Activated naive CD8-positive, alpha-beta T cell treated with anti-CD3 and anti-CD28 coated beads for 36 hours (primary cell): ENCODE measurements around the gene CCDC138. TPM values are rescaled to one million over a fixed set of nuclear protein-coding genes. Genes with fewer than 3 reads are reported as not detected.

Source experiments
- DNase-seq: peaks from one replicate; pipeline ENCODE4 v3.0.0; 2021
- H3K27ac Mint-ChIP-seq: one replicate; pipeline ENCODE4 v1.8.0; 2022; ENCODE audit warnings: mild to moderate bottlenecking, moderate library complexity, mixed read lengths
- H3K27me3 Mint-ChIP-seq: one replicate; pipeline ENCODE4 v1.8.0; 2022; ENCODE audit warnings: mild to moderate bottlenecking, mixed read lengths
- H3K36me3 Mint-ChIP-seq: one replicate; pipeline ENCODE4 v1.8.0; 2021; ENCODE audit warnings: mild to moderate bottlenecking, mixed read lengths
- H3K4me1 Mint-ChIP-seq: one replicate; pipeline ENCODE4 v1.8.0; 2021; ENCODE audit warnings: mixed read lengths
- H3K4me3 Mint-ChIP-seq: one replicate; pipeline ENCODE4 v1.8.0; 2022; ENCODE audit warnings: mild to moderate bottlenecking, moderate library complexity, mixed read lengths
- H3K9me3 Mint-ChIP-seq: one replicate; pipeline ENCODE4 v1.8.0; 2022; ENCODE audit warnings: mixed read lengths
- total RNA-seq, 2 experiments: library from RNA; stranded (reverse); gene quantifications; one replicate each; pipeline ENCODE4 v1.2.3, GENCODE V29; 2021

The CCDC138 gene
- total RNA-seq, 2 experiments from 2014 or later: 15.0 to 17.0 TPM

DNA sequence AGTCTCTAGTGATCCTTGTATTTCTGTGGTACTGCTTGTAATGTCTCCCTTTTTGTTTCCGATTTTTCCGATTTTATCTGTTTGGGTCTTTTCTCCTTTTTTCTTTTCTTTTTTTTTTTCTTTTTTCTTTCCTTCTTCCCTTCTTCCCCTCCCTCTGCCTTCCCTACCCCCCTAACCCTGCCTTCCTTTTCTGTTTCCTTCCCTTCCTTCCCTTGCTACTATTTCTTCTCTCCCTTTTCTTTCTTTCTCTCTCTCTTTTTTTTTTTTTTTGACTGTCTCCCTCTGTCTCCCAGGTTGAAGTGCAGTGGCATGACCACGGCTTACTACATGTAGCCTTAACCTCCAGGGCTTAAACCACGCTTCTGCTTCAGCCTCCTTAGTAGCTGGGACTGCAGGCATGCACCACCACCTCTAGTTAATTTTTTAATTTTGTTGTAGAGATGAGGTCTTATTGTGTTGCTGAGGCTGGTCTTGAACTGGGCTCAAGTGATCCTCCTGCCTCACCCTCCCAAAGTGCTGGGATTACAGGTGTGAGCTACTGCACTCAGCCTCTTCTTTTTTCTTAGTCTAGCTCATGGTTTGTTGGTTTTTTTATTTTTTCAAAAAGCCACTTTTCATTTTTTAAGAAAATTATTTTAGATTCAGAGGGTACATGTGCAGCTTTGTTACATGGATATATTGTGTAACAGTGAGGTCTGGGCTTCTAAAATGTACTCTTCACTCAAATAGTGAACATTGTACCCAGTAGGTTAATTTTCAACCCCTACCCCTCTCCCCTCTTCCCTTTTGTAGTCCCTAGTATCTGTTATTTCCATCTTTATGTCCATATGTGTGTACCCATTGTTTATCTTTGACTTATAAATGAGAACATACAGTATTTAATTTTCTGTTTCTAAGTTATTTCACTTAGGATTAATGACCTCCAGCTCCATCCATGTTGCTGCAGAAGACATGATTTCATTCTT lies 24.7 kb downstream of the CCDC138 start:
- Mint-ChIP-seq H3K36me3 (peaks cover 60% of the 10 kb centered on the region), H3K27me3 (no peaks in the 10 kb centered on the region), H3K9me3 (peaks cover 15% of the 10 kb centered on the region), H3K4me3 (no peak overlapping the region), H3K27ac (no peak overlapping the region), H3K4me1 (no peaks in the 10 kb centered on the region)
- DNase-seq: no peak

DNA sequence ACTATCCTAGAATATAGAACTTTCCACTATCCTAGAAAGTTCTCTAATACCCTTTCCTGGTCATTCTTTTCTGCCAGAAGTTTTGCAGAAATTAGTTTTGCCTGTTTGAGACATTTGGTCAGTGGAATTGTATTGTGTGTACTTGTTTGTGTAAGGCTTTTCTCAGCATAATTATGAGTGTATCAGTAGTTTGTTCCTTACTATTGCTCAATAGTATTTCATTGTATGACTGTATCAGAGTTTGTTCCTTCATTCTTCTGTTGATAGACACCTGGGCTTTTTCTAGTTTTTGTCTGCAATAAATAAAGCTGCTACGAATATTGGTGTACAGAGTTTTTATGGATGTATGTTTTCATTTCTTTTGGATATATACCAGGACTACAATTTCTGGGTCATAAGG lies 27.2 kb downstream of the CCDC138 start:
- H3K4me3 Mint-ChIP-seq: no peak overlapping the region
- H3K4me1 Mint-ChIP-seq: no peaks in the 10 kb centered on the region
- no peaks in the 10 kb centered on the region for H3K27me3 Mint-ChIP-seq
- peaks cover 60% of the 10 kb centered on the region for H3K36me3 Mint-ChIP-seq
- no peak overlapping the region for H3K27ac Mint-ChIP-seq
- DNase-seq: no peak
- peaks cover 10% of the 10 kb centered on the region for H3K9me3 Mint-ChIP-seq

DNA sequence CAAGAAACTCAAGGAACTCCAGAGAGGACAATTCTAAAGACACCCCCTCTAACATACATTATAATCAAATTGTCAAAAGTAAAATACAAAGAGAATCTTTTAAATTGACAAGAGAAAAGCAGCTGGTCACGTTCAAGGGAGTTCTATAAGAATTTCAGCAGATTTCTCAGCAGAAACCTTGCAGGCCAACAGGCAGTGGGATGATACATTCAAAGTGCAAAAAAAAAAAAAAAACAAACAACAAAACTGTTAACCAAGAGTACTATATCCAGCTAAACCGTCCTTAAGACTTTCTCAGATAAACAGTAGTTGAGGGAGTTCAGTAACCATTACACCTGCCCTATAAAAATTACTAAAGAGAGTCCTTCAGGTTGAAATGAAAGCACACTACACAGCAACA lies 33.9 kb downstream of the CCDC138 start:
- no peak for DNase-seq
- Mint-ChIP-seq H3K36me3 (peaks cover 51% of the 10 kb centered on the region), H3K9me3 (peaks cover 10% of the 10 kb centered on the region), H3K27ac (no peak overlapping the region), H3K4me1 (no peaks in the 10 kb centered on the region), H3K27me3 (no peaks in the 10 kb centered on the region), H3K4me3 (no peak overlapping the region)

DNA sequence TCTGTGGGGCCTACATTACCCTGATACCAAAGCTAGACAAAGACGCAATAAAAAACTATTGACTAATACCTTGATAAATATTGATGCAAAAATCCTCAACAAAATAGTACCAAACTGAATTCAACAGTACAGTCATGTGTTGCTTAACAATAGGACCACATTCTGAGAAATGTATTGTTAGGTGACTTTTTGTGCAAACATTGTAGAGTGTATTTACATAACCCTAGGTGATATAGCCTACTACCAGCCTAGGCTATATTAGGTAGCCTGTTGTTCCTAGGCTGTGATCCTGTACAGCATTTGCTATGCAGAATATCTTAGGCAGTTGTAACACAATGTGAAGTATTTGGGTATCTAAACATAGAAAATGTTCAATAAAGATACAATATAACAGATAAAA lies 36.7 kb downstream of the CCDC138 start:
- no peaks in the 10 kb centered on the region for H3K4me1 Mint-ChIP-seq
- H3K36me3 Mint-ChIP-seq: peaks cover 30% of the 10 kb centered on the region
- H3K27me3 Mint-ChIP-seq: no peaks in the 10 kb centered on the region
- H3K9me3 Mint-ChIP-seq: peaks cover 10% of the 10 kb centered on the region
- no peak overlapping the region for H3K27ac Mint-ChIP-seq
- no peak overlapping the region for H3K4me3 Mint-ChIP-seq
- no peak for DNase-seq

DNA sequence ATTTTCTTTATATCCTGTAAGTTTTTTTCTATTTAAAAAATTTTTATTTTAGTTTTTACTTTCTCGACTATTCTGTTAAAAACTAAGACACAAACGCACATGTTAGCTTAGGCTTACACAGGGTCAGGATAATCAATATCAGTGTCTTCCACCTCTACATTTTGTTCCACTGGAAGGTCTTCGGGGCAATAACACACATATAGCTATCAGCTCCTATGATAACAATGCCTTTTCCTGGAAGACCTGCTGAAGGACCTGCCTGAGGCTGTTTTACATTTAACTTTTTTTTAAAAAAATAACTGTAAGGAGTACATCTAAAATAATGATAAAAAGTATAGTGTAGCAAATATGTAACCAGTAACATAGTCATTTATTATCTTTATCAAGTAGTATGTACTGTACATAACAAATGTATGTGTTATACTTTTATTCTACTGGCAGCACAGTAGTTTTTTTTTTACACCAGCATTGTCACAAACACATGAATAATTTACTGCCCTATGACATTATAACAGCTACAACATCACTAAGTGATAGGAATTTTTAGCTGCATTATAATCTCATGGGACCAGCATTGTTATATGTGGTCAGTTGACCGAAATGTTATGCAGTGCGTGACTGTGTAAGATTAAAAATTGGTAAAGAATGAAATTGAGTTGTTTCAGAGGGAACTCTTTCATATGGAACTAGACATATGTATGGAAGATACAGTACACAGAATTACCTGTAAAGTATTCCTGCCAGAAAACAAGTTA lies 37.9 kb downstream of the CCDC138 start:
- Mint-ChIP-seq H3K4me1 (no peaks in the 10 kb centered on the region), H3K9me3 (peaks cover 7% of the 10 kb centered on the region), H3K36me3 (peaks cover 22% of the 10 kb centered on the region), H3K4me3 (no peak overlapping the region), H3K27me3 (no peaks in the 10 kb centered on the region), H3K27ac (no peak overlapping the region)
- no peak for DNase-seq

DNA sequence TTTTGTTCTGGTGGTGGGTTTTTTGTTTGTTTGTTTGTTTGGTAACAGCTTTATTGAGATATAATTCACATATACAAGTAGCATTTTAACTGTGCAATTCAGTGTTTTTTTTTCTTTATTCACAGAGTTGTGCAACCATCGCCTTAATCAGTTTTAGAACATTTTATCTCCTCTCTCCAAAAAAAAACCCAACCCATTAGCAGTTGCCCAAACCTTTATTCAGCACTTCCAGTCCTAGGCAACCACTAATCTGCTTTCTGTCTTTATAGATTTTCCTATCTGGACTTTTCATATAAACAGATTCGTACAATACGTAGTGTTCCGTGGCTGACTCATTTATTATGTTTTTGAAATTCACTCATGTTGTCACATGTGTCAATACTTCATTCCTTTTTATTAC lies 38.7 kb downstream of the CCDC138 start:
- DNase-seq: no peak
- Mint-ChIP-seq H3K9me3 (no peaks in the 10 kb centered on the region), H3K4me3 (no peak overlapping the region), H3K36me3 (peaks cover 14% of the 10 kb centered on the region), H3K27ac (no peak overlapping the region), H3K27me3 (no peaks in the 10 kb centered on the region), H3K4me1 (no peaks in the 10 kb centered on the region)

DNA sequence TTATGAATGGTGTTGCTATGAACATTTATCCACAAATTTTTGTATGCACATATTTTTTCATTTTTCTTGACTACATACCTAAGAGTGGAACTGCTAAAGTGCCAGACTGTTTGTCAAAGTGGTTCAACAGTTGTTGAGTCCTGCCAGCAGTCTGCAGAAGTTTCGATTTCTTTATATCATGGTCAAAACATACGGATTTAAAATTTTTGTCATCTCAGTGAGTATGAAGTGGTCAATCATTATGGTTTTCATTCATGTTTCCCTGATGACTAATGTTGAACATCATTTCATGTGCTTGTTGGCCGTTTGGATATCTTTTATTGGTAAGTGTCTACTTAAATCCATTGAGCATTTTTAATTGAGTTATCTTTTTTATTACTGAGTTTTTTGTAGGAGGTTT lies 39.2 kb downstream of the CCDC138 start:
- H3K4me3 Mint-ChIP-seq: no peak overlapping the region
- no peaks in the 10 kb centered on the region for H3K9me3 Mint-ChIP-seq
- no peaks in the 10 kb centered on the region for H3K27me3 Mint-ChIP-seq
- peaks cover 11% of the 10 kb centered on the region for H3K36me3 Mint-ChIP-seq
- H3K4me1 Mint-ChIP-seq: no peaks in the 10 kb centered on the region
- no peak overlapping the region for H3K27ac Mint-ChIP-seq
- DNase-seq: no peak

DNA sequence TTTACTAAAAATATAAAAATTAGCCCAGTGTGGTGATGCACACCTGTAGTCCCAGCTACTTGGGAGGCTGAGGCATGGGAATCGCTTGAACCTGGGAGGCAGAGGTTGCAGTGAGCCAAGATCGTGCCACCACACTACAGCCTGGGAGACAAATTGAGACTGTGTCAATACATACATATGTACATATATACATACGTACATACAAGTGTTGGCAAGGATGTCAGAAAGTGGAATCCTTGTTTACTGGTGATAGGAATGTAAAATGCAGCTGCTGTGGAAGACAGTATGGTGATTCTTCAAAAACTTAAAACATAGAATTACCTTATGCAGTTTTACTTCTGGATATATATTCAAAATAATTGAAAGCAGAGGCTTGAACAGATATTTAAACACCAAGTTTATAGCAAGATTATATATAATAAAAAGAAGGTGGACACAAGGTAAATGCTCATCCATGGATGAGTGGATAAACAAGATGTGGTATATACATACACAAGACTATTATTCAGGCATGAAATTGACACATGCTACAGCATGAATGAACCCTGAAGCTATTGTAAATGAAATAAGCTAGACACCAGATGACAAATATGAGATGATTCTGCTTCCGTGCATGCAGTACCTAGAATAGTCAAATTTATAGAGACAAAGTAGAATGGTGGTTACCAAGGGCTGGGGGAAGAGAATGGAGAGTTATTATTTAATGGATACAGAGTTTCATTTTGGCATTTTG lies 43.2 kb downstream of the CCDC138 start:
- H3K27me3 Mint-ChIP-seq: no peaks in the 10 kb centered on the region
- no peak overlapping the region for H3K27ac Mint-ChIP-seq
- peaks cover 11% of the 10 kb centered on the region for H3K36me3 Mint-ChIP-seq
- no peak for DNase-seq
- H3K4me3 Mint-ChIP-seq: no peak overlapping the region
- peaks cover 7% of the 10 kb centered on the region for H3K4me1 Mint-ChIP-seq
- no peaks in the 10 kb centered on the region for H3K9me3 Mint-ChIP-seq

DNA sequence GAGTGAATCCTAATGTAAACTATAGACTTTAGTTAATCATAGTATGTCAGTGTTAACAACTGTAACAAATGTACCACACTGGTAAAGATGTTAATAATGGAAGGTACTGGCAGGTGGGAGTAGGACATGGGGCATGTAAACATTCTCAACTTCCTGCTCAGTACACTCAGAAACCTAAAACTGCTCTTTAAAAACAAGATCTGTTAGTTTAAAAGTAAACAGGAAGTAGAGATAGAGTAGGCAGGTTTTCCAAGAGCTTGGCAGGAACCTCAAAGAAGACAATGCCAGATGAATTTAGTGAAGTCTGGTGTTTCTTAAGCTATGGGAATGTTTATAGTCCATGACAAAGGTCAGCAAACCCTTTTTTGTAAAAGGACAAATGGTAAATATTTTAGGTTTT lies 46.6 kb downstream of the CCDC138 start:
- Mint-ChIP-seq H3K27ac (no peak overlapping the region), H3K27me3 (no peaks in the 10 kb centered on the region), H3K9me3 (peaks cover 6% of the 10 kb centered on the region), H3K4me3 (no peak overlapping the region), H3K4me1 (peaks cover 7% of the 10 kb centered on the region), H3K36me3 (peaks cover 31% of the 10 kb centered on the region)
- DNase-seq: no peak

DNA sequence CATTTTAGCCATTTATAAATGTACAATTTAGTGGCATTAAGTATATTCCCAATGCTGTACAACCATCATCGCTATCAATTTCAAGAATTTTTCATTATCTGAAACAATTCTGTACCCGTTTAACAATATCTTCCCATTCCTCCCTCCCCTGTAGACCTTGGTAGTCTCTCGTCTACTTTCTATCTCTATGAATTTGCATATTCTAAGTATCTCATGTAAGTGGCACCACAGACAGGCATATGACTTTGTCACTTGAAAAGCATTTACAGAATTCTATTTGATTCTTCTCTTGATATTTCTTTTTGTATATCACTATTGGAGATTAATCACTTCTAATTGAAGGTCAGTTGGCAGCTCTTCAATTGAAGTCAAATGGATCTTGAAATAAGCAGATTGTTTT lies 48.0 kb downstream of the CCDC138 start:
- Mint-ChIP-seq H3K4me3 (no peak overlapping the region), H3K36me3 (peaks cover 35% of the 10 kb centered on the region), H3K4me1 (peaks cover 7% of the 10 kb centered on the region), H3K27me3 (no peaks in the 10 kb centered on the region), H3K9me3 (peaks cover 6% of the 10 kb centered on the region), H3K27ac (no peak overlapping the region)
- DNase-seq: no peak

DNA sequence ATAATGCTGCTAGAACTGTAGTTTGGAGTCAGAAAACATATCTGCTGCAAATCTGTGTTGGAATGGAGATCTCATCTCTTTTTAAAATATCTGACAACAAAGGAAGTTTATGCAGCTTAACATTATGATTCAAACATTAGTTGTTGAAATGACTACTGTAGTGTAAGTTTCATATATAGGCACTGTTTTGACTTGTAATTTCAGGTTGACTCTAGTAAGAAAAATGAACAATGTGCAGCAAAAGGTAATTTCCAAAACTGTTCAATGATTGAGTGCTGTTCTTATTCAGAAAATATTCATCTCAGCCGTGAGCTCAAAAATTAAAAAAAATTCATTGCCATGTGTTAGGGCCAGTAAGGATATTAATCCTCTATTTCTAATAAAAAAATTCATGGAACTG lies 48.5 kb downstream of the CCDC138 start:
- Mint-ChIP-seq H3K4me3 (no peak overlapping the region), H3K27ac (no peak overlapping the region), H3K4me1 (peaks cover 7% of the 10 kb centered on the region)

DNA sequence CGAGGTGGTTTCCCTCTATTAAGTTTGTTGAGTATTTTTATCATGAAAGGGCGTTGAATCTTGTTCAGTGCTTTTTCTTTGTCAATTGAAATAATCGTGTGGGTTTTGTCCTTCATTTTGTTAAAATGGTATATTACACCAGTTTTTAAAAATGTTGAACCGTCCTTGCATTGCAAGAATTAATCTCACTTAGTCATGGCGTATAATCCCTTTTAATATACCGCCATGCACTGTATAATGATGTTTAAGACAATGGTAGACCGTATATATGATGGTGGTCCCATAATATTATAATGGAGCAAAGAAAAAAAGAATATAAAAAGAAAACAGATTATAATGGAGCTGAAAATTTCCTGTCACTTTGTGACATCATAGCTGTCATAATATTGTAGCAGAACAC lies 50.6 kb downstream of the CCDC138 start:
- peaks cover 53% of the 10 kb centered on the region for H3K36me3 Mint-ChIP-seq
- H3K27me3 Mint-ChIP-seq: no peaks in the 10 kb centered on the region
- H3K9me3 Mint-ChIP-seq: peaks cover 7% of the 10 kb centered on the region
- DNase-seq: no peak
- no peak overlapping the region for H3K4me3 Mint-ChIP-seq
- no peak overlapping the region for H3K27ac Mint-ChIP-seq
- H3K4me1 Mint-ChIP-seq: peaks cover 7% of the 10 kb centered on the region

More for the DNA sequence above, 48.5 kb downstream of the CCDC138 start:
- Mint-ChIP-seq H3K9me3 (peaks cover 6% of the 10 kb centered on the region), H3K36me3 (peaks cover 39% of the 10 kb centered on the region), H3K27me3 (no peaks in the 10 kb centered on the region)
- DNase-seq: no peak

DNA sequence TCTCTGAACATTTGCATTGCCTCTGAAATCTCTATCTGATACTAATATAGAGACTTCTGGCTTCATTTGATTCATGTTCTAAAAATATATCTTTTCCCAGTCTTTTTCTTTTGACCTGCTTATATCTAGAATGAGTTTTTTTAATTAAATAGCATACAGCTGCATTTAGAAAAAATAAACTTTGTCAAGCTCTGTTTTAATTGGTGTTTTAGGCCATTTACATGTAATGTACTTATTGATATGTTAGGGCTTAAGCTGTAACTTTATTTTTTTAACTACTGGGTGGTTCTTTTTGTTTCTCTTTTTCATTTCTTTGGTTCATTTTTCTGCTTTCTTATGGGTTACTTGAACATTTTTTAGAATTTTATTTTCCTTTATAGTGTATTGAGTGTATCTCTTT lies 54.9 kb downstream of the CCDC138 start:
- H3K9me3 Mint-ChIP-seq: peaks cover 7% of the 10 kb centered on the region
- no peak for DNase-seq
- H3K27ac Mint-ChIP-seq: no peak overlapping the region
- no peaks in the 10 kb centered on the region for H3K4me1 Mint-ChIP-seq
- no peak overlapping the region for H3K4me3 Mint-ChIP-seq
- peaks cover 39% of the 10 kb centered on the region for H3K36me3 Mint-ChIP-seq
- H3K27me3 Mint-ChIP-seq: no peaks in the 10 kb centered on the region

DNA sequence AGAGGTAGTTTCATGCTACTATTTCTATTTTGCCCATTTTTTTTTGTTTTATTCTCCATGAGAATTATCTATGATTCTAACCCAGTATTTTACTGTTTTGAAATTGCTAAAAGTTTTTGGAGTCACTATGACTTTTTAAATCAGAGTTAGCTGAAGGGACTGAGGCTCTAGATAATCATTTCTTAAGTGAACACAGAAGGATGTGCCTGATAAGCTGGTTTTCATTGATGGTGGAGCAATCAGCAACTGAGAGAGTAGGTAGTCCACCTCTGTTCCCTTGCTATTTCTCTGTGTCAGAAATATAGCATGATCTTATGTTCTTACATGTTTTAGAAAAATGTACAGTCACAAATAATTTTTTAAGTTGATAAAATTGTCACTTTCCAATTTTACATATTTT lies 59.4 kb downstream of the CCDC138 start:
- H3K36me3 Mint-ChIP-seq: peaks cover 21% of the 10 kb centered on the region
- no peaks in the 10 kb centered on the region for H3K27me3 Mint-ChIP-seq
- H3K4me1 Mint-ChIP-seq: no peaks in the 10 kb centered on the region
- DNase-seq: no peak
- H3K4me3 Mint-ChIP-seq: no peak overlapping the region
- no peak overlapping the region for H3K27ac Mint-ChIP-seq
- H3K9me3 Mint-ChIP-seq: peaks cover 2% of the 10 kb centered on the region

DNA sequence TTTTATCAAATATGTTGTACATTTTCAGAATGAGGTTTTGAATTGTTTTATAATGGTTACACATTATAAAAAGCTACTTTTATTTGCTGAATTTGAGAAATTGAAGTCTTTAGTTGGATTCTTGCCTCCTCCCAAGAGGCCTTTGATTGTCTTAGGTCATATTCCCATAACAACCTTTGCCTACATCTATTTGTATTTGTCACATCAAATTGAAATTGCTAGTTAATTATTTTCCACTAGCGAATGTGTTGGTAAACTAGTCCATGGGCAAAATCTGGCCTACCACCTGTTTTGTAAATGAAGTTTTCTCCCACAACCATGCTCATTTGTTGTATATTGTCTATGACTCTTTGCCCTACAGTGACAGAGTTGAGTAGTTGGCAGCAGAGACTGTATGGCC lies 60.4 kb downstream of the CCDC138 start:
- no peaks in the 10 kb centered on the region for H3K4me1 Mint-ChIP-seq
- peaks cover 23% of the 10 kb centered on the region for H3K36me3 Mint-ChIP-seq
- no peak for DNase-seq
- no peaks in the 10 kb centered on the region for H3K9me3 Mint-ChIP-seq
- no peaks in the 10 kb centered on the region for H3K27me3 Mint-ChIP-seq
- H3K4me3 Mint-ChIP-seq: no peak overlapping the region
- no peak overlapping the region for H3K27ac Mint-ChIP-seq
